Superior temporal gyrus (tissue), 1 donor: ENCODE results near the gene FOXL1.

Source experiments
- DNase-seq: peaks from one replicate; pipeline ENCODE4 v3.0.0-alpha.2; 2016; ENCODE audit errors: extremely low spot score

FOXL1 gene

DNA sequence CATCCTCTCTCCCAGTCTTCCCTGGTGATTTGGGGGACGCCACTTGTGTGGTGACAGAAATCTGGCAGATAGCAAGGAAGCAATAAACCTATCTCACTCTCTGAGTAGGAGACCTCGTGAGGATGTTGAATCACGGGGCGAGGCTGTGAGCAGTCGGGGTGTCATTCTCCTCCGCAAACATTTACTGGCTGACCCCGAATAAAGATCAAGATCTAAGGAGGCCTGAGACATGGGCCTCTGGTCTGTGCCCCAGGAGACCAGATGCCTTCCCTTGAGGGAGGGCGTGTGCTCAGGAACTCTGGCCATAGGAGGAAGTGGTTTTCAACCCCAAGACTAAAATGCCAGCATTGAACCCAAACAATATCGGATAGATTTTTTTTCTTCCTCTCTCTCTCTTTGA, 53.1 kb downstream of the FOXL1 start:
- DNase-seq: no peak
